HG02798 (cell line): ENCODE measurements around the gene EFR3B.
A peak's percentile ranks its signal among the peaks of the same experiment; 100 is the strongest.

Experiments
- ATAC-seq: cut with Tn5 transposase; IDR thresholded peaks from one replicate; pipeline ENCODE4 v1.9.1; 2021; ENCODE audit warnings: mild to moderate bottlenecking; ENCODE audit not compliant: unreplicated experiment, poor library complexity

The EFR3B gene

GRCh38 chr2:25032901-25033300 lies 9.0 kb upstream of the EFR3B start:
- ATAC-seq = no peak

- no peak for ATAC-seq
Measured at GRCh38 chr2:25034081-25034480, 7.8 kb upstream of the EFR3B start.

- no peak for ATAC-seq
Measured at GRCh38 chr2:25035537-25036220, 6.2 kb upstream of the EFR3B start.

- ATAC-seq = no peak
Measured at GRCh38 chr2:25036221-25036559, 5.7 kb upstream of the EFR3B start.

- ATAC-seq = no peak
Measured at GRCh38 chr2:25039126-25039525, 2.8 kb upstream of the EFR3B start.

- ATAC-seq = peak; percentile 1
Measured at GRCh38 chr2:25041307-25041927, 459 bp upstream of the EFR3B start.

- peak; percentile 6 for ATAC-seq
Measured at GRCh38 chr2:25042321-25043240, 705 bp downstream of the EFR3B start.

- ATAC-seq = no peak
Measured at GRCh38 chr2:25043241-25043867, 1.5 kb downstream of the EFR3B start.

- ATAC-seq = no peak
Measured at GRCh38 chr2:25044011-25044410, 2.1 kb downstream of the EFR3B start.

- no peak for ATAC-seq
Measured at GRCh38 chr2:25044990-25045389, 3.1 kb downstream of the EFR3B start.

- ATAC-seq = no peak
Measured at GRCh38 chr2:25049422-25049821, 7.5 kb downstream of the EFR3B start.

- ATAC-seq = no peak
Measured at GRCh38 chr2:25050128-25050527, 8.3 kb downstream of the EFR3B start.

- no peak for ATAC-seq
Measured at GRCh38 chr2:25053041-25053440, 11.2 kb downstream of the EFR3B start.

- no peak for ATAC-seq
Measured at GRCh38 chr2:25054720-25055119, 12.8 kb downstream of the EFR3B start.

- no peak for ATAC-seq
Measured at GRCh38 chr2:25055376-25055920, 13.6 kb downstream of the EFR3B start.

GRCh38 chr2:25056098-25056821 lies 14.4 kb downstream of the EFR3B start:
- no peak for ATAC-seq

GRCh38 chr2:25062511-25062917 lies 20.6 kb downstream of the EFR3B start:
- no peak for ATAC-seq

- ATAC-seq = no peak
Measured at GRCh38 chr2:25063876-25064660, 22.2 kb downstream of the EFR3B start.

- no peak for ATAC-seq
Measured at GRCh38 chr2:25065768-25066167, 23.9 kb downstream of the EFR3B start.
